Measurements from ENCODE around the gene TNFRSF21.

- TF ChIP-seq CTCF (IDR thresholded peaks at IDR 0.05; ENCODE audit: low read length), result no peak
- TF ChIP-seq EZH2 (optimal IDR thresholded peaks at IDR 0.05; ENCODE audit: low read depth, low read length), result no peak
Observed at GRCh38 chr6:47358440-47359225, 48.9 kb upstream of the TNFRSF21 start.
